HepG2 (cell line): ENCODE data around the gene RIPK3. TPM values are rescaled to one million over a fixed set of nuclear protein-coding genes. Genes with fewer than 3 reads are reported as not detected.

Experiments
- ARNTL ChIP-seq: sonication (generic); formaldehyde crosslinking; IDR thresholded peaks from 2 replicates; pipeline ENCODE4 v1.4.0; 2020; ENCODE audit warnings: mild to moderate bottlenecking, missing genetic modification reagents
- FOXK1 ChIP-seq: sonication (generic); formaldehyde crosslinking; IDR thresholded peaks from 2 replicates; pipeline ENCODE4 v1.4.0; 2020; ENCODE audit warnings: low read depth, missing genetic modification reagents, borderline replicate concordance
- FOXK2 ChIP-seq: fragments of 450-650 bp; IDR thresholded peaks from 2 replicates; pipeline ENCODE4 v1.6.1; 2016
- GFI1 ChIP-seq: sonication (generic); formaldehyde crosslinking; IDR thresholded peaks from 2 replicates; pipeline ENCODE4 v1.5.0; 2020; ENCODE audit warnings: missing genetic modification reagents, mild to moderate bottlenecking, borderline replicate concordance
- MIER3 ChIP-seq: IDR thresholded peaks from 2 replicates; pipeline ENCODE4 v1.6.1; 2016; ENCODE audit warnings: missing compliant biosample characterization, borderline replicate concordance
- NCOA5 ChIP-seq: sonication (generic); formaldehyde crosslinking; IDR thresholded peaks from 2 replicates; pipeline ENCODE4 v1.4.0; 2020; ENCODE audit warnings: missing genetic modification reagents
- SALL1 ChIP-seq: sonication (generic); formaldehyde crosslinking; IDR thresholded peaks from 2 replicates; pipeline ENCODE4 v1.8.0; 2022; ENCODE audit warnings: mild to moderate bottlenecking, missing genetic modification reagents
- TRAFD1 ChIP-seq: sonication (generic); formaldehyde crosslinking; IDR thresholded peaks from 2 replicates; pipeline ENCODE4 v1.5.1; 2020; ENCODE audit warnings: missing genetic modification reagents, mild to moderate bottlenecking, borderline replicate concordance
- ZKSCAN8 ChIP-seq: IDR thresholded peaks from 2 replicates; pipeline ENCODE4 v1.6.1; 2016; ENCODE audit warnings: borderline replicate concordance, missing genetic modification reagents, missing compliant biosample characterization
- ZNF772 ChIP-seq: sonication (generic); formaldehyde crosslinking; IDR thresholded peaks from 2 replicates; pipeline ENCODE4 v1.5.0; 2020; ENCODE audit warnings: mild to moderate bottlenecking, missing genetic modification reagents
- polyA plus RNA-seq, 8 experiments: library from polyadenylated mRNA; depleted of rRNA in 3 of 8; stranded (reverse) in 7 of 8; unstranded in 1 of 8; fragments of >200 nt; fragmentation: Illumina TruSeq in 4 of 8; extraction: Trizol in 4 of 8; gene quantifications; 2 replicates each; pipeline versions ENCODE4 v1.2.1 to v1.2.3, GENCODE V29; 2011 to 2016; ENCODE audit warnings: low read depth in 4 of 8, missing spikeins in 1 of 8, mixed read lengths in 1 of 8; ENCODE audit not compliant: insufficient read depth in 1 of 8
- total RNA-seq, 5 experiments: library from RNA; depleted of rRNA; stranded (reverse); fragments of >200 nt; fragmentation: Illumina TruSeq; extraction: Trizol; gene quantifications; 2 replicates each; pipeline ENCODE4 v1.2.3, GENCODE V29; 2016; ENCODE audit warnings: low read depth in 1 of 5
- TF ChIP-seq, protein P1 (sequence below): fragments of 450-650 bp; IDR thresholded peaks from 2 replicates; pipeline ENCODE4 v1.6.1; 2016
- TF ChIP-seq, protein P2 (sequence below): sonication (generic); formaldehyde crosslinking; IDR thresholded peaks from 2 replicates; pipeline ENCODE4 v1.4.0; 2020; ENCODE audit warnings: missing genetic modification reagents
- TF ChIP-seq, protein P3 (sequence below): IDR thresholded peaks from 2 replicates; pipeline ENCODE4 v1.6.1; 2012; ENCODE audit warnings: low read depth, low read length, improper control_type of control experiment
- TF ChIP-seq, protein P4 (sequence below): fragments of 450-650 bp; IDR thresholded peaks from 2 replicates; pipeline ENCODE4 v1.6.1; 2017; ENCODE audit warnings: mild to moderate bottlenecking

The RIPK3 gene
- total and polyA plus RNA-seq, 2 of the 13 experiments (the other 11 are each of a cell fraction or from before 2014, with no cell fraction given) = not detected

GRCh38 chr14:24343795-24344660 lies 4.2 kb upstream of the RIPK3 start (continued):
- TF ChIP-seq NCOA5 (CRISPR knock-in tag) (no peak), TRAFD1 (CRISPR knock-in tag) (0 out of 2 replicates have a peak, but pooled peaks have one; percentile 67), ARNTL (CRISPR knock-in tag) (peak; percentile 26; the same call in 1 of the 2 replicates), ZKSCAN8 (peak; percentile 62; the same call in 1 of the 2 replicates), MIER3 (CRISPR knock-in tag) (peak; percentile 74; the same call in 1 of the 2 replicates), ZNF772 (CRISPR knock-in tag) (no peak), FOXK2 (no peak), SALL1 (peak; percentile 56; the same call in 1 of the 2 replicates), GFI1 (no peak), FOXK1 (CRISPR knock-in tag) (peak; percentile 61; the same call in 1 of the 2 replicates)
- TF ChIP-seq, protein P1, sequence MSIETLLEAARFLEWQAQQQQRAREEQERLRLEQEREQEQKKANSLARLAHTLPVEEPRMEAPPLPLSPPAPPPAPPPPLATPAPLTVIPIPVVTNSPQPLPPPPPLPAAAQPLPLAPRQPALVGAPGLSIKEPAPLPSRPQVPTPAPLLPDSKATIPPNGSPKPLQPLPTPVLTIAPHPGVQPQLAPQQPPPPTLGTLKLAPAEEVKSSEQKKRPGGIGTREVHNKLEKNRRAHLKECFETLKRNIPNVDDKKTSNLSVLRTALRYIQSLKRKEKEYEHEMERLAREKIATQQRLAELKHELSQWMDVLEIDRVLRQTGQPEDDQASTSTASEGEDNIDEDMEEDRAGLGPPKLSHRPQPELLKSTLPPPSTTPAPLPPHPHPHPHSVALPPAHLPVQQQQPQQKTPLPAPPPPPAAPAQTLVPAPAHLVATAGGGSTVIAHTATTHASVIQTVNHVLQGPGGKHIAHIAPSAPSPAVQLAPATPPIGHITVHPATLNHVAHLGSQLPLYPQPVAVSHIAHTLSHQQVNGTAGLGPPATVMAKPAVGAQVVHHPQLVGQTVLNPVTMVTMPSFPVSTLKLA = 0 out of 2 replicates have a peak, but pooled peaks have one; percentile 24
- TF ChIP-seq, protein P2, sequence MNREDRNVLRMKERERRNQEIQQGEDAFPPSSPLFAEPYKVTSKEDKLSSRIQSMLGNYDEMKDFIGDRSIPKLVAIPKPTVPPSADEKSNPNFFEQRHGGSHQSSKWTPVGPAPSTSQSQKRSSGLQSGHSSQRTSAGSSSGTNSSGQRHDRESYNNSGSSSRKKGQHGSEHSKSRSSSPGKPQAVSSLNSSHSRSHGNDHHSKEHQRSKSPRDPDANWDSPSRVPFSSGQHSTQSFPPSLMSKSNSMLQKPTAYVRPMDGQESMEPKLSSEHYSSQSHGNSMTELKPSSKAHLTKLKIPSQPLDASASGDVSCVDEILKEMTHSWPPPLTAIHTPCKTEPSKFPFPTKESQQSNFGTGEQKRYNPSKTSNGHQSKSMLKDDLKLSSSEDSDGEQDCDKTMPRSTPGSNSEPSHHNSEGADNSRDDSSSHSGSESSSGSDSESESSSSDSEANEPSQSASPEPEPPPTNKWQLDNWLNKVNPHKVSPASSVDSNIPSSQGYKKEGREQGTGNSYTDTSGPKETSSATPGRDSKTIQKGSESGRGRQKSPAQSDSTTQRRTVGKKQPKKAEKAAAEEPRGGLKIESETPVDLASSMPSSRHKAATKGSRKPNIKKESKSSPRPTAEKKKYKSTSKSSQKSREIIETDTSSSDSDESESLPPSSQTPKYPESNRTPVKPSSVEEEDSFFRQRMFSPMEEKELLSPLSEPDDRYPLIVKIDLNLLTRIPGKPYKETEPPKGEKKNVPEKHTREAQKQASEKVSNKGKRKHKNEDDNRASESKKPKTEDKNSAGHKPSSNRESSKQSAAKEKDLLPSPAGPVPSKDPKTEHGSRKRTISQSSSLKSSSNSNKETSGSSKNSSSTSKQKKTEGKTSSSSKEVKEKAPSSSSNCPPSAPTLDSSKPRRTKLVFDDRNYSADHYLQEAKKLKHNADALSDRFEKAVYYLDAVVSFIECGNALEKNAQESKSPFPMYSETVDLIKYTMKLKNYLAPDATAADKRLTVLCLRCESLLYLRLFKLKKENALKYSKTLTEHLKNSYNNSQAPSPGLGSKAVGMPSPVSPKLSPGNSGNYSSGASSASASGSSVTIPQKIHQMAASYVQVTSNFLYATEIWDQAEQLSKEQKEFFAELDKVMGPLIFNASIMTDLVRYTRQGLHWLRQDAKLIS (CRISPR knock-in tag) = no peak
- TF ChIP-seq, protein P3, sequence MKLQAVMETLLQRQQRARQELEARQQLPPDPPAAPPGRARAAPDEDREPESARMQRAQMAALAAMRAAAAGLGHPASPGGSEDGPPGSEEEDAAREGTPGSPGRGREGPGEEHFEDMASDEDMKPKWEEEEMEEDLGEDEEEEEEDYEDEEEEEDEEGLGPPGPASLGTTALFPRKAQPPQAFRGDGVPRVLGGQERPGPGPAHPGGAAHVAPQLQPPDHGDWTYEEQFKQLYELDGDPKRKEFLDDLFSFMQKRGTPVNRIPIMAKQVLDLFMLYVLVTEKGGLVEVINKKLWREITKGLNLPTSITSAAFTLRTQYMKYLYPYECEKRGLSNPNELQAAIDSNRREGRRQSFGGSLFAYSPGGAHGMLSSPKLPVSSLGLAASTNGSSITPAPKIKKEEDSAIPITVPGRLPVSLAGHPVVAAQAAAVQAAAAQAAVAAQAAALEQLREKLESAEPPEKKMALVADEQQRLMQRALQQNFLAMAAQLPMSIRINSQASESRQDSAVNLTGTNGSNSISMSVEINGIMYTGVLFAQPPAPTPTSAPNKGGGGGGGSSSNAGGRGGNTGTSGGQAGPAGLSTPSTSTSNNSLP = peak; percentile 76
- TF ChIP-seq, protein P4, sequence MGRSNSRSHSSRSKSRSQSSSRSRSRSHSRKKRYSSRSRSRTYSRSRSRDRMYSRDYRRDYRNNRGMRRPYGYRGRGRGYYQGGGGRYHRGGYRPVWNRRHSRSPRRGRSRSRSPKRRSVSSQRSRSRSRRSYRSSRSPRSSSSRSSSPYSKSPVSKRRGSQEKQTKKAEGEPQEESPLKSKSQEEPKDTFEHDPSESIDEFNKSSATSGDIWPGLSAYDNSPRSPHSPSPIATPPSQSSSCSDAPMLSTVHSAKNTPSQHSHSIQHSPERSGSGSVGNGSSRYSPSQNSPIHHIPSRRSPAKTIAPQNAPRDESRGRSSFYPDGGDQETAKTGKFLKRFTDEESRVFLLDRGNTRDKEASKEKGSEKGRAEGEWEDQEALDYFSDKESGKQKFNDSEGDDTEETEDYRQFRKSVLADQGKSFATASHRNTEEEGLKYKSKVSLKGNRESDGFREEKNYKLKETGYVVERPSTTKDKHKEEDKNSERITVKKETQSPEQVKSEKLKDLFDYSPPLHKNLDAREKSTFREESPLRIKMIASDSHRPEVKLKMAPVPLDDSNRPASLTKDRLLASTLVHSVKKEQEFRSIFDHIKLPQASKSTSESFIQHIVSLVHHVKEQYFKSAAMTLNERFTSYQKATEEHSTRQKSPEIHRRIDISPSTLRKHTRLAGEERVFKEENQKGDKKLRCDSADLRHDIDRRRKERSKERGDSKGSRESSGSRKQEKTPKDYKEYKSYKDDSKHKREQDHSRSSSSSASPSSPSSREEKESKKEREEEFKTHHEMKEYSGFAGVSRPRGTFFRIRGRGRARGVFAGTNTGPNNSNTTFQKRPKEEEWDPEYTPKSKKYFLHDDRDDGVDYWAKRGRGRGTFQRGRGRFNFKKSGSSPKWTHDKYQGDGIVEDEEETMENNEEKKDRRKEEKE = no peak
